ENCODE results near the gene DAPK2.

DAPK2 gene

DNA sequence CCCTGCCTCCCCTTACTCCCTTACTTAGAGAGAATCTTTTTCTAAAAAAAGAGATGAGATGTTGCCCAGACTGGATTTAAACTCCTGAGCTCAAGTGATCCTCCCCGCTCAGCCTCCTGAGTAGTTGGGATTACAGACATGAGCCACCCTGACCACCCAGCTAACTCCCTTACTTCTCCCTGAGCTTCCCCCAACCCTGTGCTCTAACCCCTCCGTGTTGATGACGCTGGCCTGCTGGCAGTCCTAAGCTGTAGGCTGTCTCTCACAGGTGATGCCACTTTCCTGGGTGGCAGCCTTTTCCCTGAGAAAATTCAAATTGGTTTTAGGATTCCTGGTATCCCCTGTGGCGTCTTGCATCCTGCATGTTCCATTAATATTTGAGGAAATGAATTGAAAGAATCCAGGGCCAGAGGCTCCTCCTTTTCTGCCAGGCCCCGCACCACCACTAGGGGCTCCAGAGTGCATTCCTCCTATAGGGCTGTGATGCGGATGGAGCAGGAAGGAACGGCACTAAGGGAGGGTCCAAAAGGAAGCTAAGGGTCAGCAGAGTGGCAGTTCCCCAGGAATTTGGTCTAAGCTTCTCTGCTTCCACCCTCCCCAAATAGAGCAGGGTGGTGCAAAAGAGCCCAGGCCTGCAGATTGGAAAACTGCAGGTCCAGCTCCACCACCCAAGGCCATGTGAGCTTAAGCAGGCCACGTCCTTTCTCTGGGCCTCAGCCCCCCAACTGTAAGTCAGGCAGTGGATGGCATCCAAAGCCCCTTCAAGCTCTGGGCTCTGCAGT, 101.1 kb downstream of the DAPK2 start:
- Mint-ChIP-seq H3K9me3 (no peaks in the 10 kb centered on the region), H3K4me3 (no peak overlapping the region), H3K36me3 (ENCODE audit: low read depth) (peaks cover 5% of the 10 kb centered on the region), H3K27ac (peak overlapping the region; percentile 76), H3K4me1 (ENCODE audit: low read depth) (peaks cover 32% of the 10 kb centered on the region), H3K27me3 (ENCODE audit: low read depth) (no peaks in the 10 kb centered on the region)

DNA sequence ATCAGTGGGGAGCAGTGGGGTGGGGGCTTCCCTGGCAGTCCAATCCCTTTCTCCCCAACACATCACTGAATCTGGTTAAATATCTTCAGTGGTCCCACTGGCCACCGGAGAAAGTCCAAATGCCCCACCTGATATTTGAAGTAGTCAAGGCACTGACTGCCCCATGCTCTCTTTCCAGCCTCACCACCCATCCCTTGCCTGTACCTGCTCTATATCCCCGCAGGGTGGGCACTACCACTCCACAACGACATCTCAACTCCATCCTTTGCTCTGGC, 101.7 kb downstream of the DAPK2 start:
- Mint-ChIP-seq H3K36me3 (ENCODE audit: low read depth) (peaks cover 5% of the 10 kb centered on the region), H3K27me3 (ENCODE audit: low read depth) (no peaks in the 10 kb centered on the region), H3K27ac (no peak overlapping the region), H3K4me1 (ENCODE audit: low read depth) (peaks cover 38% of the 10 kb centered on the region), H3K4me3 (no peak overlapping the region), H3K9me3 (no peaks in the 10 kb centered on the region)

DNA sequence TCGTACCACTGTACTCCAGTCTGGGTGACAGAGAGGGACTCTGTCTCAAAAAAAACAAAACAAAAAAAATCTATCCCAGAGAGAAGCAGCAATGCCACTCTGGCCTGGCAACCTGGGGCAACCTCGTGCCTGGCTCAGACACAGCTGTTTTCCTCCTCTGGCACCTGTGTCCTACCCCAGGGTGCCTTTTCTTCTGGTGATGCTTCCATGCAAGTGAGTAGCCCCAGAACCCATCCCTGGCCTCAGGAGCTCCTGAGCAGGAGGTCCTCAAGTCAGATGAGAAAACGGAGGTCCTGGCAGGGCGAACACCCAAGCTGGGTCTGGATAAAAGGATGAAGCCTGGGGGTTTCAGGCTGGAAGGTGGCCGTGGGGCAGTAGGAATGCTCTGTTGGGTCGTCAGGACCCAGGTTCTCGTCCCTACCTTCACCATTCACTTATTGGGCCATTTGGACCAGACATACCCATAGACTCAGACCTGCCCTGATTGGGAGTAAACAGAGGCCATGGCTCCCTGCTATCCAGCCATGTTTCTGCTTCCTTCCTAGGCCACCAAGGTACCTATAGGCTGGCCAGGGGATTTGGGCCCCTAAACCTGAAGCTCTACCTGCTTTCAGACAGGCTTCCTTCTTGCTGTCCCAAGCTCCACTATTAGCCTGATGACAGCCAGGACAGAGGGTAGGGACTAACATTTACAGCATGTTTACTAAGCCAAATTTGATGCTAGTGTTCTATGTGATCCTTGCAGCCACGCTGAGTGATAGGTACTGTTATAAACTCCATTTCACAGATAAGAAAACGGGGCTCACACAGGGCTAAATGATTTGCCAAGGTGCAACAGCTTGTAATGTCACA, 102.2 kb downstream of the DAPK2 start:
- Mint-ChIP-seq H3K27me3 (ENCODE audit: low read depth) (no peaks in the 10 kb centered on the region), H3K9me3 (peaks cover 5% of the 10 kb centered on the region), H3K4me1 (ENCODE audit: low read depth) (peaks cover 43% of the 10 kb centered on the region), H3K4me3 (no peak overlapping the region), H3K27ac (no peak overlapping the region), H3K36me3 (ENCODE audit: low read depth) (peaks cover 6% of the 10 kb centered on the region)

DNA sequence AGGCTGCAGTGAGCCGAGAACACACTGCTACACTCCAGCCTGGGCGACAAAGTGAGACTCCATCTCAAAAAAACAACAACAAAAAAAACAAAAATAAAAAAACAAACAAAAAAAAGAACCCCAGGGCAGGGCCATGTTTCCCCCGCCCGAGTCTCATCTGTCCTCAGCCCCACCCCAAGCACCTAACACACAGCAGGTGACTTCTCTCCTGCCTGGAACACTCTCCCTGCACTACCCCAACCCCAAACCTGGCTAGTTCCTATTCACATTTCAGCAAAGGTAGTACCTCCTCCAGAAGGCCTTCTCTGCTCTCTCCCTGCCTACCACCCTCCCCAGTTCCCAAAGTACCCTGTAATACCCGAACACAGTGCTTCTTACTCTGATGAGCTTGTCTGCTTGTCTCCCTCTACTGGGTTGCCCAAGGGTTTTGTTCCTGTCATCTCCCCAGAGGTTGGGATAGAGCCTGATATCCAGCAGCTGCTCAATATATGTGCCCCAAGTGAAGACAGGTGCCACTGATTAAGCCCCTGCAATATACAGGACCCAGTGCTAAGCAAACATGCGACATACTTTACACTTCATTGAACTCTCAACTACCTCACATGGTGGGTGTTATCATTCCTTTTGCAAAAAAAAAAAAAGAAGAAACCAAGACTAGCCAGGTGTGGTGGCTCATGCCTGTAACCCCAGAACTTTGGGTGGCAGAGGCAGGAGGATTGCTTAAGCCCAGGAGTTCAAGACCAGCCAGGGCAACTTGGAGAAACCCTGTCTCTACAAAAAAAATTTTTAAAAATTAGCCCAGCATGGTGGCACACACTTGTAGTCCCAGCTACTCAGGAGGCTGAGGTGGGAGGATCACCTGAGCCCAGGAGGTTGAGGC, 103.6 kb downstream of the DAPK2 start:
- no peaks in the 10 kb centered on the region for H3K27me3 Mint-ChIP-seq (ENCODE audit: low read depth)
- H3K9me3 Mint-ChIP-seq: peaks cover 5% of the 10 kb centered on the region
- H3K4me1 Mint-ChIP-seq (ENCODE audit: low read depth): peaks cover 53% of the 10 kb centered on the region
- peak overlapping the region; percentile 4 for H3K4me3 Mint-ChIP-seq
- peak overlapping the region; percentile 84 for H3K27ac Mint-ChIP-seq
- peaks cover 8% of the 10 kb centered on the region for H3K36me3 Mint-ChIP-seq (ENCODE audit: low read depth)

DNA sequence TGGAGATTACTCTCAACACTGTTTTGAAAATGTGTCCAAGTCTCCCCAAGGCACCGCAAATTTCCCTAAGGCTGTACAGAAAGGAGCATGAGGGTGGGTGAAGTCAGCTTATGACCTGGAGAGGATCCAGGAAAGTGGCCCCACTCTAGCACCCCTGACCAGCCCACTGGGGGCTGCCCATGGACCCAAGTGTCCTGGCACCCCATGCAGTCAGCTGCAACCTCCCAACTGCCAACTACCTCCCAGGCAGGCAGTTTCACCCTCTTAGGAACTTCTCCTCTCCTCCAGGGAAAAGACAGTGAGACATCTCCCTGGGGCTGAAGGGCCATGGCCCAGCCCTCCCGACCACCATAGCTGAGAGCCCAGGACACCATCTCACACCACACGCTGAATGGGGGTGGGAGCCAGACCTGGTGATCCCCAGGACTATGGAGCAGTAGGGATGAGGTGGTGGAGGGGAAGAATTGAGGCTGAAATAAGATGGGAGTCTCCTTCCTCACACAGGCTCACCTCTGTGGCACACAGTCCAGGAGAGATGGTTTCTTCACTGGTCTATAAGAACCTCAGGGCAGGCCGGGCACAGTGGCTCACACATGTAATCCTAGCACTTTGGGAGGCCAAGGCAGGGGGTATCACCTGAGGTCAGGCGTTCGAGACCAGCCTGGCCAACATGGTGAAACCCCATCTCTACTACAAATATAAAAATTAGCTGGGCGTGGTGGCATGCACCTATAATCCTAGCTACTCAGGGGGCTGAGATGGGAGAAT, 104.4 kb downstream of the DAPK2 start:
- H3K9me3 Mint-ChIP-seq: peaks cover 5% of the 10 kb centered on the region
- H3K4me3 Mint-ChIP-seq: no peak overlapping the region
- H3K27me3 Mint-ChIP-seq (ENCODE audit: low read depth): no peaks in the 10 kb centered on the region
- peaks cover 12% of the 10 kb centered on the region for H3K36me3 Mint-ChIP-seq (ENCODE audit: low read depth)
- H3K4me1 Mint-ChIP-seq (ENCODE audit: low read depth): peaks cover 59% of the 10 kb centered on the region
- H3K27ac Mint-ChIP-seq: no peak overlapping the region

DNA sequence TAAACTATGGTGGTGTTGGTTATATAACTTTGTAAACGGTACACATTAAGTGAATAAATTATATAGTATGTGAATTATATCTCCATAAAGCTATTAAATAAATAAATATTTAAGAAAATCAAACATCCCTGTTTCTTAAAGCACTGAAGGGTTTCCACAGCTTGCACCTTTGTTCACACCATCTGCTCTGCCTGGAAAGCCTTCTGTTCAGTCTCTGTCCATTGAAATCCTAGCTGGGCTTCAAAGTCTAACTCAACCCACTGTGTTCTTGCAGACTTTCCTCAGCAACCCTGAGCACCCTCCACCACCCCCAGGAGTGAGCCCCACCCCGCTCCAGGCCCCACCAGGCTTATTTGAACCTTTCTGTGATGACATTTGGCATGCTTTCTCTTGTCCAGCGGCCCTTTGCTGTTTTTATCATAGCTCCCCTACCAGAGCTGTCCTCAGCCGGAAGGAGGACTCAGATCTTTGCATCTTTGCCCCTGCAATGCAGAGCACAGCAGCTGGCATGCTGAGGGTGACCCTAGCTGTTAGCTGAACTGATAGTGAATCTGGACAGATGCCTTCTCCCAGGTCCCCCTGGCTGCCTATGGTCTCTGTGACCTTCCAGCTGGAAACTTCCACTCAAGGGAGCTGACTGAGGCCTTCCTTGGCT, 105.2 kb downstream of the DAPK2 start:
- H3K36me3 Mint-ChIP-seq (ENCODE audit: low read depth): peaks cover 12% of the 10 kb centered on the region
- H3K27ac Mint-ChIP-seq: peak overlapping the region; percentile 55
- H3K9me3 Mint-ChIP-seq: peaks cover 5% of the 10 kb centered on the region
- H3K27me3 Mint-ChIP-seq (ENCODE audit: low read depth): no peaks in the 10 kb centered on the region
- H3K4me3 Mint-ChIP-seq: no peak overlapping the region
- H3K4me1 Mint-ChIP-seq (ENCODE audit: low read depth): peaks cover 60% of the 10 kb centered on the region

DNA sequence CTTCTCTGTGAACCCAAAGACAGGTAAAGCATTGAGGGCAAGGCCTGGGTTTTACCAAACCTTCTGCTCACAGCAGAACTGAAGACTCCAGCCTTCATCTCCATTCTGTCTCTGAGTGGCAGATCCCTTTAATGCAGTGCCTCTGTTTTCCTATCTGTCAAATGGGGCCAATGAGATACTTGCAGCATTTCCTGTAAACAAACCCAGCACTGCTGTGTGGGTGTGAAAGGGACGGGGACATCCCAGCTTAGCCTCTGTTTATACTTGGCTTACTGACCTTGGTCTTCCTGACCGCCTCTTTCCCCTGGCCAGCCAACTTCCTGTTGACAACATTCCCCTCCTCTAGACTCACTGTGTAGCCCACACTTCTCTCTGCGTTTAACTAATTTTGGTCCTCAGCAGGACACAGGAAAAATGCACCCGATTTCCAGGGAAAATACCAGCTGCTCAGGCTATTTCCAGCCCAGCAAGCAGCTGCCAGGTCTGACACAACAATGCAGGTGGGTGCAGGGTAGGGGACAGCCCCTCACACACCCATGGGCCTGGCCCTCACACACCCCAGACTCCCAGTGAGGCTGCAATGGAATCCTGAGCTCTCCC, 106.7 kb downstream of the DAPK2 start:
- peak overlapping the region; percentile 71 for H3K27ac Mint-ChIP-seq
- H3K9me3 Mint-ChIP-seq: peaks cover 5% of the 10 kb centered on the region
- peak overlapping the region; percentile 58 for H3K4me3 Mint-ChIP-seq
- H3K4me1 Mint-ChIP-seq (ENCODE audit: low read depth): peaks cover 61% of the 10 kb centered on the region
- peaks cover 13% of the 10 kb centered on the region for H3K36me3 Mint-ChIP-seq (ENCODE audit: low read depth)
- H3K27me3 Mint-ChIP-seq (ENCODE audit: low read depth): no peaks in the 10 kb centered on the region

DNA sequence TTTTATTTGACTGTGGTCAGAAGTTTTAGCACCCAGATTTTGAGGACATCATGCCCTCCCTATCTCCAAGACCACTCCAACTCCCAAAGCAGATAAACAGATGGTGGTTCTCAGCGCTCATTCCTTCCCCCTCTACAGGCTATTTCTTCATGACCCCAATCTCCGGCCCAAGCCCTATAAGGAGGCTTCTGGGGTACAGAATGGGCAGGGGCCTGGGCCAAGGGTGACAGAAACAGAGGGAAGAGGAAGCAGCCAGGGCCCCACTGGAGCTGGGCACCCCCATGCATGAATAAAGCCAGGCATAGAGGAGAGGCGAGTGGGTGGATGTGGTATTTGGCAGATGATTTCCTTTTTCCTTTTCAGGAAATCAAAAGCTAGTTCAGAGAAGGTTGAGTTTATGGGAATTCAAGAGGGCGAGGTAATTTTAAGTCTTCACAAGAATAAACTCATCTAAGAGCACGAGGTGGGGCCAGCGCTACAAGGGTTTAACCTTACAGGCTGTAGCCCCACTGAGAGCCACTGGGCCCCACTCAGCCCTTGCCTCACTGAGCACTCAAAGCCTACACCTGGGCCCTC, 107.7 kb downstream of the DAPK2 start:
- peaks cover 62% of the 10 kb centered on the region for H3K4me1 Mint-ChIP-seq (ENCODE audit: low read depth)
- peak overlapping the region; percentile 71 for H3K27ac Mint-ChIP-seq
- peaks cover 5% of the 10 kb centered on the region for H3K9me3 Mint-ChIP-seq
- peak overlapping the region; percentile 58 for H3K4me3 Mint-ChIP-seq
- H3K36me3 Mint-ChIP-seq (ENCODE audit: low read depth): peaks cover 13% of the 10 kb centered on the region
- H3K27me3 Mint-ChIP-seq (ENCODE audit: low read depth): no peaks in the 10 kb centered on the region

DNA sequence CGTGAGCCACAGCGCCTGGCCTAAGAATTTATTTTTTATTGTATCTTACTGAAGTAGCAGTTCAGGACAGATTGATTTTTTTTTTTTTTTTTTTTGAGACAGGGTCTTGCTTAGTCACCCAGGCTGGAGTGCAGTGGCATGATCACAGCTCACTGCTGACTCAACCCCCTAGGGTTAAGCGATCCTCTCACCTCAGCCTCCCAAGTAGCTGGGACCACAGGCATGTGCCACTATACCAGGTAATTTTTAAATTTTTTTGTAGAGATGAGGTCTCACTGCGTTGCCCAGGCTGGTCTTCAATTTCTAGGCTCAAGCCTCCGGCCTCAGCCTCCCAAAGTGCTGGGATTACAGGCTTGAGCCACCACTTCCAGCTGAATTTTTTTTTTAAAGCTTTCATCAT, 112.8 kb downstream of the DAPK2 start:
- no peaks in the 10 kb centered on the region for H3K9me3 Mint-ChIP-seq
- no peak overlapping the region for H3K27ac Mint-ChIP-seq
- peaks cover 2% of the 10 kb centered on the region for H3K27me3 Mint-ChIP-seq (ENCODE audit: low read depth)
- H3K36me3 Mint-ChIP-seq (ENCODE audit: low read depth): peaks cover 14% of the 10 kb centered on the region
- H3K4me3 Mint-ChIP-seq: no peak overlapping the region
- H3K4me1 Mint-ChIP-seq (ENCODE audit: low read depth): peaks cover 33% of the 10 kb centered on the region

DNA sequence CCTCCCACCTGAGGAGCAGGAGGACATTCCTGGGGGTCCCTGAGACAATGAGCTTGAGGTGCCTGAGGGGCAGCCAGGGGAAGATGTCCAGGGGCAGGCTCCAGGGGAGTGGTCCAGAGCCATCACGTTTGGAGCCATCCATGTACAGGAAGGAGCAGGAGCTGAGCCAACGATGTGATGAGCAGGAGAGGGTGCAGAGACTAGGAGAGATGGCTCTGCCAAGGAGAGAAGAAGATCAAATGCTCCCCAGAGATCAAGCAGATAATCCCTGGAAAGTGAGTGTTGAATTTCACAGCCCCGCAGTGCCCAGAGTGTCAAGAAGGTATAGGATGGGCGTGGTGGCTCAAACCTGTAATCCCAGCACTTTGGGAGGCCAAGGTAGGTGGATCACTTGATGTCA, 114.7 kb downstream of the DAPK2 start:
- Mint-ChIP-seq H3K27ac (no peak overlapping the region), H3K36me3 (ENCODE audit: low read depth) (peaks cover 20% of the 10 kb centered on the region), H3K4me1 (ENCODE audit: low read depth) (peaks cover 23% of the 10 kb centered on the region), H3K4me3 (no peak overlapping the region), H3K27me3 (ENCODE audit: low read depth) (peaks cover 8% of the 10 kb centered on the region), H3K9me3 (no peaks in the 10 kb centered on the region)

DNA sequence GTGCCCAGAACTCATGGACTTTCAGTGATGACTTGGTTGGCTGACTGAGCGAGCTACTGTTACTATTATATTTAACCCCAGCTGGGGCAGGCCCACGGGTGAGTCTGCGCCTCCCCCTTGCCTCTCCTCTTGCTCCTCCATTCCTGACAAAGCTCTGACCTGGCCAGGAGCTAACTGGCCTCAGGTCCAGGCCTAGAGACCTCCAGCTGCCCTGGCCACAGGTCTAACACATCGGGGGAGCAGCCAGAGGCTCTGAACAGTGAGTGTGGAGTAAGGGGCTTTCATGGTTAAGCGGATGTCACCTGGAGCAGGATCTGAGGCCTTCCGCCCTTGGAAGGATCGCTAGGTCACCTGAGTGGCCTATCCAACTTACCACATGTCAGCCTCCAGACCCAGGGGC, 116.3 kb downstream of the DAPK2 start:
- H3K36me3 Mint-ChIP-seq (ENCODE audit: low read depth): peaks cover 27% of the 10 kb centered on the region
- H3K27ac Mint-ChIP-seq: no peak overlapping the region
- peaks cover 22% of the 10 kb centered on the region for H3K4me1 Mint-ChIP-seq (ENCODE audit: low read depth)
- H3K9me3 Mint-ChIP-seq: no peaks in the 10 kb centered on the region
- peaks cover 8% of the 10 kb centered on the region for H3K27me3 Mint-ChIP-seq (ENCODE audit: low read depth)
- H3K4me3 Mint-ChIP-seq: no peak overlapping the region

DNA sequence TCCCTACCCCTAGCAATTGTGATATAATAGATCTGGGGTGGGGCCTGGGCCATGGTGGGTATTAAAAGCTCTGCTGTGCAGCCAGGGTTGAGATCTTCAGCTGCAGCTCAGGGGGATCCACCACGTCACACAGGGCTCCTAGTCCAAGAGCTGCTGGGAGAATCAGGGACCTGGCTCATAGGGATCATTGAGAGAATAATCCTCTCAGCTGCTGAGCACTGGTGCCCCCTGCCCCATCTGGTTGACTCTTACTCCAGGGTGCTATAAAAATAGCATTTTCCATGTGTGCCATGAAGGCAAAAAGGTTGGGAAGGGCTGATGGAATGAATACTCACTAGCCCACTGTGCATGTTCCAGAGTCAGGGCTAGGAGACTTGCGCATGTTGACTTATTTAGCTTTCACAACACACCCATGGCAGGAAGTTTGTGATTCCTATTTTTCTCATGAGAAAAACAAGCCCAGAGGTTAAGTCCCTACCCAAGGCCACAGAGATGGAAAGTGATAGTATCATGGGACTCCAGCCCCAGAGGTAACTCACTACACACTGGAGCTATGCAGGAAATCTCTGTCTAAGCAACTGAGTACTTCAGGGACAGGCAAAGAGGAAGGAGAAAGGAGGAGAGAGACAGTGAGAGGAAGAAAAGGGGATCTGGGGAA, 118.0 kb downstream of the DAPK2 start:
- peaks cover 8% of the 10 kb centered on the region for H3K27me3 Mint-ChIP-seq (ENCODE audit: low read depth)
- H3K9me3 Mint-ChIP-seq: no peaks in the 10 kb centered on the region
- H3K4me3 Mint-ChIP-seq: peak overlapping the region; percentile 15
- H3K4me1 Mint-ChIP-seq (ENCODE audit: low read depth): peaks cover 23% of the 10 kb centered on the region
- H3K36me3 Mint-ChIP-seq (ENCODE audit: low read depth): peaks cover 27% of the 10 kb centered on the region
- H3K27ac Mint-ChIP-seq: peak overlapping the region; percentile 27

Measured in T-helper 1 cell treated with Interleukin-12 subunit alpha and Interleukin-12 subunit beta and Interleukin-4 antibody, amounts not matched to agents 30 μg/mL and 1 μg/mL, for 36 hours (primary cell).